ENCODE data around the gene ARID5B.

DNA sequence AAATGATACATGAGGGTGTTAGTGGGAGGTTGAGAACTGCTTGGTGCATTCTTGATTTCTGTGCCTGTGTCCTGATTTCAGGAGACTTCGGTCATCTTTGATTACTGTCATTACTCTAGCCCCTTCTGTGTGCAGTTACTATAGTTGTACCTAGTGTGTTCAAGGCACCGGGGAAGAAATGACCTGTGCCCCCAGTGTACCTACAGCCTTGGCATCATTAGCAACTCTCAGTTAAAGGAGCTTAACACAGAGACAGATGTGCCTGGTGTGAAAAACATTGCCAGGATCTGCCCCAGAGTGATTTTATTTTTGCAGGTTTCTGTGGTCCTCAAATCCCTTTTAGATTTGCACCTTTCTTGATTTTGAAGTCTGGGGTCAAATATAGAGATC lies 62.2 kb downstream of the ARID5B start:
- TF ChIP-seq POLR2A (IDR thresholded peaks at IDR 0.05), result no peak
- TF ChIP-seq, protein P1, sequence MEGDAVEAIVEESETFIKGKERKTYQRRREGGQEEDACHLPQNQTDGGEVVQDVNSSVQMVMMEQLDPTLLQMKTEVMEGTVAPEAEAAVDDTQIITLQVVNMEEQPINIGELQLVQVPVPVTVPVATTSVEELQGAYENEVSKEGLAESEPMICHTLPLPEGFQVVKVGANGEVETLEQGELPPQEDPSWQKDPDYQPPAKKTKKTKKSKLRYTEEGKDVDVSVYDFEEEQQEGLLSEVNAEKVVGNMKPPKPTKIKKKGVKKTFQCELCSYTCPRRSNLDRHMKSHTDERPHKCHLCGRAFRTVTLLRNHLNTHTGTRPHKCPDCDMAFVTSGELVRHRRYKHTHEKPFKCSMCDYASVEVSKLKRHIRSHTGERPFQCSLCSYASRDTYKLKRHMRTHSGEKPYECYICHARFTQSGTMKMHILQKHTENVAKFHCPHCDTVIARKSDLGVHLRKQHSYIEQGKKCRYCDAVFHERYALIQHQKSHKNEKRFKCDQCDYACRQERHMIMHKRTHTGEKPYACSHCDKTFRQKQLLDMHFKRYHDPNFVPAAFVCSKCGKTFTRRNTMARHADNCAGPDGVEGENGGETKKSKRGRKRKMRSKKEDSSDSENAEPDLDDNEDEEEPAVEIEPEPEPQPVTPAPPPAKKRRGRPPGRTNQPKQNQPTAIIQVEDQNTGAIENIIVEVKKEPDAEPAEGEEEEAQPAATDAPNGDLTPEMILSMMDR (IDR thresholded peaks at IDR 0.05), result no peak

Measured in Peyer's patch (tissue), 4 donors.